K562 (cell line): ENCODE data around the gene CCDC187. TPM values are rescaled to one million over a fixed set of nuclear protein-coding genes. Genes with fewer than 3 reads are reported as not detected.
A peak's percentile ranks its signal among the peaks of the same experiment; 100 is the strongest.

Experiments used
- BDP1 ChIP-seq: IDR thresholded peaks from 3 replicates; pipeline ENCODE4 v1.6.1; 2011; ENCODE audit not compliant: insufficient read length, insufficient read depth
- CREBBP ChIP-seq: IDR thresholded peaks from one replicate; pipeline ENCODE4 v1.6.1; 2012; ENCODE audit warnings: low read depth, mild to moderate bottlenecking, control low read depth, inconsistent platforms, low read length
- KDM1A ChIP-seq, 2 experiments: fragments of 450-650 bp; IDR thresholded peaks; 2 replicates each; pipeline ENCODE4 v1.6.1; 2016; ENCODE audit warnings: mild to moderate bottlenecking in 2 of 2
- L3MBTL2 ChIP-seq: fragments of 450-650 bp; IDR thresholded peaks from 2 replicates; pipeline ENCODE4 v1.6.1; 2016; ENCODE audit warnings: mild to moderate bottlenecking, moderate library complexity
- NCOR1 ChIP-seq: fragments of 450-650 bp; IDR thresholded peaks from 2 replicates; pipeline ENCODE4 v1.6.1; 2016; ENCODE audit warnings: mild to moderate bottlenecking, moderate library complexity
- PHTF2 ChIP-seq: fragments of 250-450 bp; sonication (Bioruptor Pico); IDR thresholded peaks from 2 replicates; pipeline ENCODE4 v1.5.0; 2021; ENCODE audit warnings: mild to moderate bottlenecking
- PRMT5 ChIP-seq: sonication (generic); formaldehyde crosslinking; IDR thresholded peaks from 2 replicates; pipeline ENCODE4 v1.5.0; 2020; ENCODE audit warnings: missing genetic modification reagents
- SIRT6 ChIP-seq: IDR thresholded peaks from one replicate; pipeline ENCODE4 v1.6.1; 2012; ENCODE audit warnings: low read depth, mild to moderate bottlenecking, control low read depth, inconsistent platforms, low read length, moderate library complexity
- TFAP4 ChIP-seq: sonication (generic); formaldehyde crosslinking; IDR thresholded peaks from 2 replicates; pipeline ENCODE4 v1.8.0; 2022; ENCODE audit warnings: missing genetic modification reagents, mild to moderate bottlenecking, moderate library complexity, borderline replicate concordance
- ZC3H4 ChIP-seq: sonication (generic); formaldehyde crosslinking; IDR thresholded peaks from 2 replicates; pipeline ENCODE4 v1.9.0; 2021; ENCODE audit warnings: missing genetic modification reagents, borderline replicate concordance
- ZNF395 ChIP-seq: fragments of 200-800 bp; sonication (Bioruptor generic); IDR thresholded peaks from 2 replicates; pipeline ENCODE4 v1.6.1; 2017; ENCODE audit warnings: missing genetic modification characterization, missing compliant biosample characterization
- ZNF436 ChIP-seq: fragments of 250-450, 450-650 bp; sonication (Bioruptor Pico); formaldehyde crosslinking; IDR thresholded peaks from 2 replicates; pipeline ENCODE4 v1.7.0; 2020; ENCODE audit warnings: mild to moderate bottlenecking
- ZNF609 ChIP-seq: sonication (generic); formaldehyde crosslinking; IDR thresholded peaks from 2 replicates; pipeline ENCODE4 v1.8.1; 2023; ENCODE audit warnings: missing genetic modification reagents, mild to moderate bottlenecking, borderline replicate concordance
- polyA plus RNA-seq, 8 experiments: library from polyadenylated mRNA; depleted of rRNA in 4 of 8; stranded (reverse) in 5 of 8; unstranded in 3 of 8; fragments of >200 nt; fragmentation: Nextera tagmentation in 2 of 8; fragmentation: Illumina TruSeq in 1 of 8; extraction: Ambion mirVana in 2 of 8; extraction: Trizol in 1 of 8; gene quantifications; 2 replicates each; pipeline versions ENCODE4 v1.2.1 to v1.2.3, GENCODE V29; 2011 to 2014; ENCODE audit warnings: inconsistent platforms in 1 of 8, missing spikeins in 1 of 8
- total RNA-seq, 7 experiments: library from RNA; depleted of rRNA in 6 of 7; stranded (reverse); fragments of >200 nt in 6 of 7; fragmentation: Illumina TruSeq in 2 of 7; extraction: Trizol in 2 of 7; gene quantifications; 2 replicates each; pipeline versions ENCODE4 v1.2.1 to v1.2.3, GENCODE V29; 2011 to 2021; ENCODE audit warnings: low replicate concordance in 1 of 7
- TF ChIP-seq, protein P1 (sequence below): sonication (generic); IDR thresholded peaks from 2 replicates; pipeline ENCODE4 v1.6.1; 2016

The CCDC187 gene
- total and polyA plus RNA-seq, 9 of the 15 experiments (the other 6 are each of a cell fraction or from before 2014, with no cell fraction given): not detected

GRCh38 chr9:136244122-136244968, 59.5 kb downstream of the CCDC187 start (continued):
- TF ChIP-seq ZNF609 (CRISPR knock-in tag): no peak
- 0 out of 2 replicates have a peak, but pooled peaks have one; percentile 11 for TF ChIP-seq ZNF395 (CRISPR knock-in tag)
- TF ChIP-seq CREBBP: no peak
- TF ChIP-seq, protein P1, sequence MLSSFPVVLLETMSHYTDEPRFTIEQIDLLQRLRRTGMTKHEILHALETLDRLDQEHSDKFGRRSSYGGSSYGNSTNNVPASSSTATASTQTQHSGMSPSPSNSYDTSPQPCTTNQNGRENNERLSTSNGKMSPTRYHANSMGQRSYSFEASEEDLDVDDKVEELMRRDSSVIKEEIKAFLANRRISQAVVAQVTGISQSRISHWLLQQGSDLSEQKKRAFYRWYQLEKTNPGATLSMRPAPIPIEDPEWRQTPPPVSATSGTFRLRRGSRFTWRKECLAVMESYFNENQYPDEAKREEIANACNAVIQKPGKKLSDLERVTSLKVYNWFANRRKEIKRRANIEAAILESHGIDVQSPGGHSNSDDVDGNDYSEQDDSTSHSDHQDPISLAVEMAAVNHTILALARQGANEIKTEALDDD: peak; percentile 72
- TF ChIP-seq L3MBTL2: no peak
- no peak for TF ChIP-seq PHTF2 (CRISPR knock-in tag)
- TF ChIP-seq BDP1: no peak
- TF ChIP-seq ZNF436 (CRISPR knock-in tag): no peak
- no peak for TF ChIP-seq ZC3H4
- TF ChIP-seq NCOR1: 0 out of 2 replicates have a peak, but pooled peaks have one; percentile 12
- no peak for TF ChIP-seq TFAP4 (CRISPR knock-in tag)
- no peak for TF ChIP-seq KDM1A (IDR thresholded peaks at IDR 0.05)
- TF ChIP-seq SIRT6: no peak
- no peak for TF ChIP-seq PRMT5 (CRISPR knock-in tag)
